ENCODE measurements around the gene TEAD3.

DNA sequence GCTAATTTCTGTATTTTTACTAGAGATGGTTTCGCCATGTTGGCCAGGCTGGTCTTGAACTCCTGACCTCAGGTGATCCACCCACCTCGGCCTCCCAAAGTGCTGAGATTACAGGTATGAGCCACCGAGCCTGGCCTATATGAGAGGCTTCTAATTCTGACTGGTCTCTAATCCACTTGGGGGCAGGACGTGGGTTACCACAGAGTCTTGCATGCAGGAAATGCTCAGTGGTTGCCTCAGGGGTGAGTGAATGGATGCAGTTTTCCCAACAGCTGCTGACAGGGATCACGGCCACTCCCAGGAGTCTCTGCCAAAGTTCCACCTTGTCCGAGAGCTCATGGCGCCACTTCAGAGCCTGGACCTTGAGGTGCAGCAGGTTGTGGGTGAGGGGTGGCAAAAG is 51.2 kb downstream of the TEAD3 start:
- TF ChIP-seq EP300 (IDR thresholded peaks at IDR 0.05; ENCODE audit: borderline replicate concordance) (no peak), TAF1 (IDR thresholded peaks at IDR 0.05; ENCODE audit: low read depth) (no peak), RAD21 (IDR thresholded peaks at IDR 0.05; ENCODE audit: low read depth) (no peak), YY1 (IDR thresholded peaks at IDR 0.05; ENCODE audit: low read depth) (no peak), FOXM1 (IDR thresholded peaks at IDR 0.05; ENCODE audit: borderline replicate concordance, low read depth) (no peak), EGR1 (IDR thresholded peaks at IDR 0.05) (no peak), TCF12 (IDR thresholded peaks at IDR 0.05; ENCODE audit: low read depth) (no peak)
- TF ChIP-seq, protein P1, sequence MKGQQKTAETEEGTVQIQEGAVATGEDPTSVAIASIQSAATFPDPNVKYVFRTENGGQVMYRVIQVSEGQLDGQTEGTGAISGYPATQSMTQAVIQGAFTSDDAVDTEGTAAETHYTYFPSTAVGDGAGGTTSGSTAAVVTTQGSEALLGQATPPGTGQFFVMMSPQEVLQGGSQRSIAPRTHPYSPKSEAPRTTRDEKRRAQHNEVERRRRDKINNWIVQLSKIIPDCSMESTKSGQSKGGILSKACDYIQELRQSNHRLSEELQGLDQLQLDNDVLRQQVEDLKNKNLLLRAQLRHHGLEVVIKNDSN (IDR thresholded peaks at IDR 0.05): no peak
- TF ChIP-seq, protein P2, sequence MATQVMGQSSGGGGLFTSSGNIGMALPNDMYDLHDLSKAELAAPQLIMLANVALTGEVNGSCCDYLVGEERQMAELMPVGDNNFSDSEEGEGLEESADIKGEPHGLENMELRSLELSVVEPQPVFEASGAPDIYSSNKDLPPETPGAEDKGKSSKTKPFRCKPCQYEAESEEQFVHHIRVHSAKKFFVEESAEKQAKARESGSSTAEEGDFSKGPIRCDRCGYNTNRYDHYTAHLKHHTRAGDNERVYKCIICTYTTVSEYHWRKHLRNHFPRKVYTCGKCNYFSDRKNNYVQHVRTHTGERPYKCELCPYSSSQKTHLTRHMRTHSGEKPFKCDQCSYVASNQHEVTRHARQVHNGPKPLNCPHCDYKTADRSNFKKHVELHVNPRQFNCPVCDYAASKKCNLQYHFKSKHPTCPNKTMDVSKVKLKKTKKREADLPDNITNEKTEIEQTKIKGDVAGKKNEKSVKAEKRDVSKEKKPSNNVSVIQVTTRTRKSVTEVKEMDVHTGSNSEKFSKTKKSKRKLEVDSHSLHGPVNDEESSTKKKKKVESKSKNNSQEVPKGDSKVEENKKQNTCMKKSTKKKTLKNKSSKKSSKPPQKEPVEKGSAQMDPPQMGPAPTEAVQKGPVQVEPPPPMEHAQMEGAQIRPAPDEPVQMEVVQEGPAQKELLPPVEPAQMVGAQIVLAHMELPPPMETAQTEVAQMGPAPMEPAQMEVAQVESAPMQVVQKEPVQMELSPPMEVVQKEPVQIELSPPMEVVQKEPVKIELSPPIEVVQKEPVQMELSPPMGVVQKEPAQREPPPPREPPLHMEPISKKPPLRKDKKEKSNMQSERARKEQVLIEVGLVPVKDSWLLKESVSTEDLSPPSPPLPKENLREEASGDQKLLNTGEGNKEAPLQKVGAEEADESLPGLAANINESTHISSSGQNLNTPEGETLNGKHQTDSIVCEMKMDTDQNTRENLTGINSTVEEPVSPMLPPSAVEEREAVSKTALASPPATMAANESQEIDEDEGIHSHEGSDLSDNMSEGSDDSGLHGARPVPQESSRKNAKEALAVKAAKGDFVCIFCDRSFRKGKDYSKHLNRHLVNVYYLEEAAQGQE (IDR thresholded peaks at IDR 0.05; ENCODE audit: low read depth): no peak
- TF ChIP-seq, protein P3, sequence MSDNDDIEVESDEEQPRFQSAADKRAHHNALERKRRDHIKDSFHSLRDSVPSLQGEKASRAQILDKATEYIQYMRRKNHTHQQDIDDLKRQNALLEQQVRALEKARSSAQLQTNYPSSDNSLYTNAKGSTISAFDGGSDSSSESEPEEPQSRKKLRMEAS (IDR thresholded peaks at IDR 0.05): no peak
